H1 (cell line): ENCODE data around the gene RABGAP1. TPM values are rescaled to one million over a fixed set of nuclear protein-coding genes. Genes with fewer than 3 reads are reported as not detected.

Experiments used
- CTCF ChIA-PET: fragments of 300-600 bp; sonication (Branson Sonifier 250); formaldehyde crosslinking; loops from one replicate; lab custom pipeline; 2021; ENCODE audit not compliant: partially characterized antibody; lab: Charles Lee
- POLR2A ChIA-PET: fragments of 300-600 bp; sonication (Branson Sonifier 250); formaldehyde crosslinking; loops from one replicate; lab custom pipeline; 2021; ENCODE audit warnings: inconsistent platforms; ENCODE audit not compliant: partially characterized antibody; lab: Charles Lee
- DNase-seq, 2 experiments: peaks; one replicate each; pipeline versions ENCODE4 v3.0.0 to v3.0.0-alpha.2; 2010 to 2022; ENCODE audit warnings: low spot score in 2 of 2, low read depth in 1 of 2, mixed read lengths in 1 of 2
- FAIRE-seq: peaks from 2 replicates; lab custom pipeline; 2011; peaks lifted over from hg19 to GRCh38; lab: Jason Lieb, UNC
- H2AFZ ChIP-seq: 2 replicates; pipeline ENCODE4 v1.8.1; 2012; ENCODE audit warnings: low read length, inconsistent platforms
- H2AK5ac ChIP-seq: 2 replicates; pipeline ENCODE4 v1.6.1; 2013; ENCODE audit warnings: low read depth, low read length
- H2BK120ac ChIP-seq: replicated peaks from 2 replicates; pipeline ENCODE3; 2013; ENCODE audit warnings: low read depth, low read length, inconsistent platforms
- H2BK12ac ChIP-seq: 2 replicates; pipeline ENCODE4 v1.6.1; 2013; ENCODE audit warnings: low read depth, low read length
- H2BK15ac ChIP-seq: 2 replicates; pipeline ENCODE4 v1.6.1; 2013; ENCODE audit warnings: low read length
- H2BK20ac ChIP-seq: 2 replicates; pipeline ENCODE4 v1.6.1; 2013; ENCODE audit warnings: low read length
- H2BK5ac ChIP-seq: 2 replicates; pipeline ENCODE4 v1.6.1; 2013; ENCODE audit warnings: low read depth, low read length
- H3K14ac ChIP-seq: 2 replicates; pipeline ENCODE4 v1.6.1; 2013; ENCODE audit warnings: inconsistent platforms; ENCODE audit not compliant: insufficient read length
- H3K18ac ChIP-seq: 2 replicates; pipeline ENCODE4 v1.6.1; 2013; ENCODE audit warnings: low read length; ENCODE audit errors: extremely low read depth
- H3K23ac ChIP-seq: 2 replicates; pipeline ENCODE4 v1.6.1; 2013; ENCODE audit warnings: inconsistent platforms; ENCODE audit not compliant: insufficient read length
- H3K23me2 ChIP-seq: 2 replicates; pipeline ENCODE4 v1.6.1; 2013; ENCODE audit warnings: low read depth, low read length
- H3K27ac ChIP-seq: 2 replicates; pipeline ENCODE4 v1.6.1; 2011; ENCODE audit warnings: low read depth, low read length, inconsistent platforms
- H3K27me3 ChIP-seq, 4 experiments: replicated peaks in 1 of 4; 1 replicate in 1 of 4; 2 replicates in 3 of 4; pipeline versions ENCODE4 v1.6.1 to v1.8.1; 2011 to 2013; ENCODE audit warnings: low read length in 3 of 4, mild to moderate bottlenecking in 3 of 4, inconsistent platforms in 2 of 4, mixed read lengths in 2 of 4, moderate library complexity in 1 of 4; ENCODE audit not compliant: control insufficient read depth in 3 of 4, insufficient read depth in 3 of 4; ENCODE audit errors: extremely low read depth in 1 of 4
- H3K36me3 ChIP-seq, 4 experiments: 2 replicates each; pipeline versions ENCODE4 v1.6.1 to v1.8.1; 2011 to 2013; ENCODE audit warnings: mild to moderate bottlenecking in 4 of 4, low read length in 3 of 4, moderate library complexity in 2 of 4, control low read depth in 1 of 4, inconsistent platforms in 1 of 4; ENCODE audit not compliant: insufficient read depth in 4 of 4, control insufficient read depth in 2 of 4
- H3K4ac ChIP-seq: replicated peaks from 2 replicates; pipeline ENCODE3; 2013; ENCODE audit warnings: low read length, low read depth, mixed read lengths, inconsistent platforms; ENCODE audit not compliant: insufficient read length
- H3K4me1 ChIP-seq, 4 experiments: replicated peaks in 1 of 4; 1 replicate in 1 of 4; 2 replicates in 3 of 4; pipeline versions ENCODE4 v1.6.1 to v1.8.1; 2011 to 2013; ENCODE audit warnings: low read length in 3 of 4, inconsistent platforms in 2 of 4, mixed read lengths in 1 of 4; ENCODE audit not compliant: insufficient read depth in 4 of 4, control insufficient read depth in 3 of 4
- H3K4me2 ChIP-seq, 2 experiments: 2 replicates each; pipeline versions ENCODE4 v1.6.1 to v1.8.1; 2011 to 2013; ENCODE audit warnings: low read depth in 2 of 2, low read length in 2 of 2, control low read depth in 1 of 2, inconsistent platforms in 1 of 2, mild to moderate bottlenecking in 1 of 2; ENCODE audit not compliant: insufficient read depth in 1 of 2
- H3K4me3 ChIP-seq, 4 experiments: fragments of 200-600, 300-600 bp in 1 of 4; sonication (generic), shearing (Covaris generic), sonication (Bioruptor Twin) in 1 of 4; 2 replicates each; pipeline versions ENCODE4 v1.5.1 to v1.8.1; 2011 to 2016; ENCODE audit warnings: low read length in 4 of 4, low read depth in 3 of 4, control low read depth in 2 of 4, inconsistent platforms in 2 of 4, mild to moderate bottlenecking in 2 of 4, mixed read lengths in 1 of 4, moderate library complexity in 1 of 4; ENCODE audit not compliant: insufficient read depth in 2 of 4; ENCODE audit errors: extremely low read depth in 1 of 4
- H3K56ac ChIP-seq: replicated peaks from 2 replicates; pipeline ENCODE3; 2013; ENCODE audit warnings: low read depth, mild to moderate bottlenecking, mixed read lengths, low read length, inconsistent platforms; ENCODE audit not compliant: insufficient read length
- H3K79me1 ChIP-seq: 2 replicates; pipeline ENCODE4 v1.6.1; 2013; ENCODE audit warnings: low read depth, low read length, control low read depth
- H3K79me2 ChIP-seq, 2 experiments: 2 replicates each; pipeline versions ENCODE4 v1.6.1 to v1.8.1; 2012 to 2013; ENCODE audit warnings: low read length in 2 of 2, mild to moderate bottlenecking in 2 of 2, inconsistent platforms in 1 of 2; ENCODE audit not compliant: insufficient read depth in 2 of 2, control insufficient read depth in 1 of 2
- H3K9ac ChIP-seq, 4 experiments: replicated peaks in 1 of 4; 1 replicate in 1 of 4; 2 replicates in 3 of 4; pipeline versions ENCODE4 v1.6.1 to v1.8.1; 2011 to 2013; ENCODE audit warnings: low read depth in 3 of 4, low read length in 3 of 4, control low read depth in 2 of 4, mild to moderate bottlenecking in 2 of 4, moderate library complexity in 2 of 4, inconsistent platforms in 1 of 4; ENCODE audit errors: extremely low read depth in 1 of 4
- H3K9me3 ChIP-seq, 2 experiments: 2 replicates each; pipeline versions ENCODE4 v1.6.1 to v1.8.1; 2012 to 2013; ENCODE audit warnings: mild to moderate bottlenecking in 2 of 2, moderate library complexity in 2 of 2, control low read depth in 1 of 2, inconsistent platforms in 1 of 2, low read depth in 1 of 2, low read length in 1 of 2, mixed read lengths in 1 of 2; ENCODE audit not compliant: insufficient read depth in 2 of 2
- H4K20me1 ChIP-seq, 2 experiments: replicated peaks in 1 of 2; 2 replicates each; pipeline versions ENCODE3 to v1.8.1; 2011 to 2013; ENCODE audit warnings: inconsistent platforms in 2 of 2, low read length in 2 of 2, mild to moderate bottlenecking in 1 of 2; ENCODE audit not compliant: insufficient read depth in 2 of 2, control insufficient read depth in 1 of 2
- H4K5ac ChIP-seq: 2 replicates; pipeline ENCODE4 v1.6.1; 2013; ENCODE audit warnings: low read length, low read depth, mixed read lengths, inconsistent platforms; ENCODE audit not compliant: insufficient read length
- H4K8ac ChIP-seq: 2 replicates; pipeline ENCODE4 v1.8.0; 2013; ENCODE audit warnings: mild to moderate bottlenecking, moderate library complexity, low read length, inconsistent platforms; ENCODE audit not compliant: insufficient read depth; ENCODE audit errors: extremely low read depth
- H4K91ac ChIP-seq: replicated peaks from 2 replicates; pipeline ENCODE3; 2013; ENCODE audit warnings: low read length, mixed read lengths, inconsistent platforms; ENCODE audit not compliant: insufficient read length
- POU5F1 ChIP-seq: IDR thresholded peaks from 2 replicates; pipeline ENCODE4 v1.6.1; 2011; ENCODE audit warnings: low read depth, mild to moderate bottlenecking, low read length, moderate library complexity
- WGBS, 2 experiments: shearing (Covaris generic) in 1 of 2; methylation state at CpG; one replicate each; pipeline versions ENCODE4 v1.1.6 to v1.1.7; 2013 to 2015; ENCODE audit warnings: low lambda C conversion rate in 2 of 2, mixed read lengths in 2 of 2, inconsistent platforms in 1 of 2, low coverage in 1 of 2, missing lambda C conversion rate in 1 of 2; ENCODE audit not compliant: insufficient replicate concordance in 2 of 2, insufficient coverage in 1 of 2, insufficient read length in 1 of 2; ENCODE audit errors: extremely low coverage in 1 of 2, missing lambda C conversion rate in 1 of 2; 5-methylcytosine and 5-hydroxymethylcytosine counted together
- polyA plus RNA-seq, 7 experiments: library from polyadenylated mRNA; depleted of rRNA in 3 of 7; stranded (reverse) in 5 of 7; unstranded in 2 of 7; fragments of >200 nt in 5 of 7; fragments of 200-250 nt in 2 of 7; gene quantifications; 1 replicate in 5 of 7; 2 replicates in 1 of 7; 4 replicates in 1 of 7; pipeline versions ENCODE4 v1.2.1 to v1.2.3, GENCODE V29; 2011 to 2013; ENCODE audit warnings: missing spikeins in 2 of 7, mixed read lengths in 2 of 7
- total RNA-seq: library from RNA; stranded (reverse); fragmentation: NEBNext Ultra II Directional; extraction: Animal tissue kit (Norgen Biotek cat#: 25700); gene quantifications from 2 replicates; pipeline ENCODE4 v1.2.1, GENCODE V29; 2021

The RABGAP1 gene
- total and polyA plus RNA-seq, 2 of the 8 experiments (the other 6 are each of a cell fraction or from before 2014, with no cell fraction given), result 15.7 to 38.3 TPM

DNA sequence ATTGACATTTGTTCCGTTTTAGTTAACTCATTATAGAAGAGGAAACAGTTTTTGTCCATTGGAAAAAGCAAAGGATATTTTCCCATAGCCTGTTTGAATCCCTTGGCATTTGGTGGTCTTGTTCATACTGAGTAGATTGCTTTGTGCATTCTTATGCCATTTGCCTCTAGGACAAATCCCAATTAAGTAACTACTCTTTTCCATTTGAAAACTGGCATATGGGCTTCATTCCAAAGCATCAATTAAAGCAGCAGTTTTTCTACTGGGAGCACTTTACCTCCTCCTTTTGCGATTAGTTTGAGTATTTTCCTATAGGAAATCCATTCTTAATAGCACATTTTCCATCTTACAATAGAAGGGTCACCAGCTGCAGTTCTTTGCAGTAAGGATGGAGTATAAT is 123.9 kb downstream of the RABGAP1 start:
- no peak overlapping the region for H2BK20ac ChIP-seq
- H3K79me1 ChIP-seq, result no peaks in the 10 kb centered on the region
- H2BK12ac ChIP-seq, result no peak overlapping the region
- no peak overlapping the region for H3K27ac ChIP-seq
- no peaks in the 10 kb centered on the region for H3K9me3 ChIP-seq
- no peaks in the 10 kb centered on the region for H3K27me3 ChIP-seq
- no peak for DNase-seq
- no peak overlapping the region for H3K56ac ChIP-seq
- no peak overlapping the region for H4K91ac ChIP-seq
- H2BK15ac ChIP-seq, result no peak overlapping the region
- TF ChIP-seq POU5F1, result no peak
- H4K5ac ChIP-seq, result no peak overlapping the region
- H3K79me2 ChIP-seq, result no peaks in the 10 kb centered on the region
- no peak overlapping the region for H3K18ac ChIP-seq
- no peak overlapping the region for H2BK120ac ChIP-seq
- H2AK5ac ChIP-seq, result no peak overlapping the region
- H3K4me2 ChIP-seq, result no peak overlapping the region
- H2BK5ac ChIP-seq, result no peak overlapping the region
- no peak overlapping the region for H3K9ac ChIP-seq
- H3K36me3 ChIP-seq, result peaks cover 8 to 25% (median 21%) of the 10 kb centered on the region in 4 experiments; a peak in 7 of 8 replicates
- ChIA-PET CTCF (interaction anchor here (1.0 to 2.1 kb wide), 2 partner anchors 27 to 68 kb away, joined by 3 to 6 read pairs; no protein-coding TSS in a partner anchor), POLR2A (interaction anchor here (0.9 to 1.3 kb wide), 2 partner anchors 8 to 161 kb away, joined by 3 to 4 read pairs; no protein-coding TSS in a partner anchor)
- H3K4ac ChIP-seq, result no peak overlapping the region
- no peak overlapping the region for H4K8ac ChIP-seq
- no peaks in the 10 kb centered on the region for H3K4me1 ChIP-seq
- no peaks in the 10 kb centered on the region for H3K23me2 ChIP-seq
- H3K4me3 ChIP-seq, result no peak overlapping the region
- no peak overlapping the region for H3K23ac ChIP-seq
- 84% methylated on average over 2 of the region's 2 CpGs; no CpG with 5 or more reads in 1 of the 2 experiments for WGBS, 2 experiments
- no peak overlapping the region for H2AFZ ChIP-seq
- no peaks in the 10 kb centered on the region for H4K20me1 ChIP-seq
- no peak for FAIRE-seq
- no peak overlapping the region for H3K14ac ChIP-seq
